Measurements from ENCODE around the gene IVNS1ABP.

DNA sequence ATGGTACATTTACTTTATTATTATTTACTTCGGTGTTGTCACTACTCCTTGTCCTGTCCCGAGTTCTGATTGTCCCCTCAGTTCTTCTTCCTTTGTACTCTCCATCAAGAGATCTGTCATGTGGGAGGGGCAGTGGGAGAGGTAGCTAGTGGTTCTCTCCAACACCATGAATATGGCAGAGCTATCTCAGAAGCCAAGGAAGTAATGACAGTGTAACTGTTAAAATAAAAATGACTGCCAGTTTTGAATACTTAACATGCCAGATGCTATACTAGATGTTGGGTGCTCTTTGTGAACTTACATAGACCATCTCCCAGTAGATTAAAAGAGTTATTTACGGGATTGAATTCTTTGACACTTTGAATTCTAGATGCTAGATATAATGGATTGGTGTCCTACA is 28.6 kb downstream of the IVNS1ABP start:
- TF ChIP-seq, protein P1, sequence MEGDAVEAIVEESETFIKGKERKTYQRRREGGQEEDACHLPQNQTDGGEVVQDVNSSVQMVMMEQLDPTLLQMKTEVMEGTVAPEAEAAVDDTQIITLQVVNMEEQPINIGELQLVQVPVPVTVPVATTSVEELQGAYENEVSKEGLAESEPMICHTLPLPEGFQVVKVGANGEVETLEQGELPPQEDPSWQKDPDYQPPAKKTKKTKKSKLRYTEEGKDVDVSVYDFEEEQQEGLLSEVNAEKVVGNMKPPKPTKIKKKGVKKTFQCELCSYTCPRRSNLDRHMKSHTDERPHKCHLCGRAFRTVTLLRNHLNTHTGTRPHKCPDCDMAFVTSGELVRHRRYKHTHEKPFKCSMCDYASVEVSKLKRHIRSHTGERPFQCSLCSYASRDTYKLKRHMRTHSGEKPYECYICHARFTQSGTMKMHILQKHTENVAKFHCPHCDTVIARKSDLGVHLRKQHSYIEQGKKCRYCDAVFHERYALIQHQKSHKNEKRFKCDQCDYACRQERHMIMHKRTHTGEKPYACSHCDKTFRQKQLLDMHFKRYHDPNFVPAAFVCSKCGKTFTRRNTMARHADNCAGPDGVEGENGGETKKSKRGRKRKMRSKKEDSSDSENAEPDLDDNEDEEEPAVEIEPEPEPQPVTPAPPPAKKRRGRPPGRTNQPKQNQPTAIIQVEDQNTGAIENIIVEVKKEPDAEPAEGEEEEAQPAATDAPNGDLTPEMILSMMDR (conservative IDR thresholded peaks at IDR 0.05 in 1 of 2, IDR thresholded peaks at IDR 0.05 in 1 of 2; ENCODE audit: low read depth in 1 of 2, low read length in 2 of 2) = no peak
- TF ChIP-seq EZH2 (IDR thresholded peaks at IDR 0.05; ENCODE audit: low read length, missing control alignments) = no peak
